Glutamatergic neuron (in vitro differentiated cells): ENCODE measurements around the gene KIF1A. TPM values are rescaled to one million over a fixed set of nuclear protein-coding genes. Genes with fewer than 3 reads are reported as not detected.

Experiments used
- DNase-seq: peaks from one replicate; pipeline ENCODE4 v3.0.0; 2022
- H3K27ac Mint-ChIP-seq: one replicate; pipeline ENCODE4 v1.8.0; 2020; ENCODE audit warnings: mild to moderate bottlenecking, mixed read lengths, inconsistent platforms; ENCODE audit not compliant: unreplicated experiment
- H3K27me3 Mint-ChIP-seq: one replicate; pipeline ENCODE4 v1.8.0; 2020; ENCODE audit warnings: mild to moderate bottlenecking, moderate library complexity, mixed read lengths, inconsistent platforms; ENCODE audit not compliant: unreplicated experiment
- H3K36me3 Mint-ChIP-seq: one replicate; pipeline ENCODE4 v1.8.0; 2020; ENCODE audit warnings: mild to moderate bottlenecking, mixed read lengths, inconsistent platforms; ENCODE audit not compliant: unreplicated experiment
- H3K4me1 Mint-ChIP-seq: one replicate; pipeline ENCODE4 v1.8.0; 2020; ENCODE audit warnings: mild to moderate bottlenecking, low read depth, mixed read lengths, inconsistent platforms; ENCODE audit not compliant: unreplicated experiment
- H3K4me3 Mint-ChIP-seq: one replicate; pipeline ENCODE4 v1.8.0; 2020; ENCODE audit warnings: mild to moderate bottlenecking, mixed read lengths, inconsistent platforms; ENCODE audit not compliant: unreplicated experiment
- H3K9me3 Mint-ChIP-seq: one replicate; pipeline ENCODE4 v1.8.0; 2020; ENCODE audit warnings: mild to moderate bottlenecking, moderate library complexity, mixed read lengths, inconsistent platforms; ENCODE audit not compliant: unreplicated experiment
- total RNA-seq: library from RNA; stranded (reverse); fragmentation: NEBNext Ultra II Directional; extraction: Animal tissue kit (Norgen Biotek cat#: 25700); gene quantifications from one replicate; pipeline ENCODE4 v1.2.1, GENCODE V29; 2021; ENCODE audit not compliant: unreplicated experiment
- TF ChIP-seq, protein P1 (sequence below): fragments of 200-600 bp; sonication (generic); IDR thresholded peaks from one replicate; pipeline ENCODE4 v1.5.0; 2021; ENCODE audit not compliant: partially characterized antibody, unreplicated experiment

The KIF1A gene
- total RNA-seq, 1 donor from 2014 or later: 439 TPM

- Mint-ChIP-seq H3K9me3 (peaks cover 13% of the 10 kb centered on the region), H3K27ac (no peak overlapping the region), H3K4me3 (no peak overlapping the region), H3K27me3 (no peaks in the 10 kb centered on the region), H3K36me3 (no peaks in the 10 kb centered on the region), H3K4me1 (peaks cover 4% of the 10 kb centered on the region)
- DNase-seq: no peak
- TF ChIP-seq, protein P1, sequence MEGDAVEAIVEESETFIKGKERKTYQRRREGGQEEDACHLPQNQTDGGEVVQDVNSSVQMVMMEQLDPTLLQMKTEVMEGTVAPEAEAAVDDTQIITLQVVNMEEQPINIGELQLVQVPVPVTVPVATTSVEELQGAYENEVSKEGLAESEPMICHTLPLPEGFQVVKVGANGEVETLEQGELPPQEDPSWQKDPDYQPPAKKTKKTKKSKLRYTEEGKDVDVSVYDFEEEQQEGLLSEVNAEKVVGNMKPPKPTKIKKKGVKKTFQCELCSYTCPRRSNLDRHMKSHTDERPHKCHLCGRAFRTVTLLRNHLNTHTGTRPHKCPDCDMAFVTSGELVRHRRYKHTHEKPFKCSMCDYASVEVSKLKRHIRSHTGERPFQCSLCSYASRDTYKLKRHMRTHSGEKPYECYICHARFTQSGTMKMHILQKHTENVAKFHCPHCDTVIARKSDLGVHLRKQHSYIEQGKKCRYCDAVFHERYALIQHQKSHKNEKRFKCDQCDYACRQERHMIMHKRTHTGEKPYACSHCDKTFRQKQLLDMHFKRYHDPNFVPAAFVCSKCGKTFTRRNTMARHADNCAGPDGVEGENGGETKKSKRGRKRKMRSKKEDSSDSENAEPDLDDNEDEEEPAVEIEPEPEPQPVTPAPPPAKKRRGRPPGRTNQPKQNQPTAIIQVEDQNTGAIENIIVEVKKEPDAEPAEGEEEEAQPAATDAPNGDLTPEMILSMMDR: no peak
Observed at GRCh38 chr2:240837621-240838020, 17.6 kb upstream of the KIF1A start.

- H3K4me3 Mint-ChIP-seq: no peak overlapping the region
- H3K27me3 Mint-ChIP-seq: no peaks in the 10 kb centered on the region
- peaks cover 11% of the 10 kb centered on the region for H3K9me3 Mint-ChIP-seq
- H3K4me1 Mint-ChIP-seq: peaks cover 5% of the 10 kb centered on the region
- H3K27ac Mint-ChIP-seq: no peak overlapping the region
- H3K36me3 Mint-ChIP-seq: no peaks in the 10 kb centered on the region
- no peak for DNase-seq
- TF ChIP-seq, protein P1: no peak
Observed at GRCh38 chr2:240836781-240837467, 16.9 kb upstream of the KIF1A start.

GRCh38 chr2:240835528-240835927 lies 15.5 kb upstream of the KIF1A start:
- H3K4me3 Mint-ChIP-seq: no peak overlapping the region
- no peaks in the 10 kb centered on the region for H3K36me3 Mint-ChIP-seq
- H3K4me1 Mint-ChIP-seq: peaks cover 6% of the 10 kb centered on the region
- peaks cover 11% of the 10 kb centered on the region for H3K9me3 Mint-ChIP-seq
- no peak for DNase-seq
- H3K27ac Mint-ChIP-seq: no peak overlapping the region
- H3K27me3 Mint-ChIP-seq: no peaks in the 10 kb centered on the region
- TF ChIP-seq, protein P1: no peak

GRCh38 chr2:240834377-240834975 lies 14.5 kb upstream of the KIF1A start:
- H3K4me1 Mint-ChIP-seq: peaks cover 2% of the 10 kb centered on the region
- H3K36me3 Mint-ChIP-seq: no peaks in the 10 kb centered on the region
- peaks cover 11% of the 10 kb centered on the region for H3K9me3 Mint-ChIP-seq
- TF ChIP-seq, protein P1: no peak
- no peak overlapping the region for H3K27ac Mint-ChIP-seq
- DNase-seq: no peak
- H3K4me3 Mint-ChIP-seq: no peak overlapping the region
- H3K27me3 Mint-ChIP-seq: peaks cover 2% of the 10 kb centered on the region

DNA sequence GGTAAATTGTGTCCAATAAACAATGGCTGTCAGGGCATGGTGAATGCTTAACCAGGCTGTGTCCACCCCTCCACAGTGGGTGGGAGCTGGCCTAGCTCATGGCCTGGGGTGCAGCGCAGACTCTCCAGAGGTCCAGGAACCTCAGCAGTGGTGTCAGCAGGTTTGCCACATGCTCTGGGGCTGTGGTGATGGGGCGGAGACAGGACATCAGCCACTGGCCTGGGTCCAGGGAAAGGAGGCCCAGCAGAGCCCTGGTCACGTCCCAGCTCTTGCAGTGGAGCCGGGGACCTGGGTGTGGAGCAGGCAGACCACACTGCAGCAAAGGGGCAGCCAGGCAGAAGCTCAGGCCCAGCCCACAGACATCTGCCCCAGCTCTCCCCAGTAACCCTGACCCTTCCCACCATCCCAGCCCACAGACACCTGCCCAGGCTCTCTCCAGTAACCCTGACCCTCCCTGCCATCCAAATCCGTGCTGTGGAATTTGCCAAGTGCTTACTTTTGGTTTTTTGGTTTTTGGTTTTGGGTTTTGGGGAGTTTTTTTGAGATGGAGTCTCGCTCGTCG lies 13.8 kb upstream of the KIF1A start:
- Mint-ChIP-seq H3K27me3 (peaks cover 2% of the 10 kb centered on the region), H3K4me3 (no peak overlapping the region), H3K4me1 (peaks cover 2% of the 10 kb centered on the region), H3K36me3 (no peaks in the 10 kb centered on the region), H3K9me3 (peaks cover 11% of the 10 kb centered on the region), H3K27ac (no peak overlapping the region)
- no peak for DNase-seq
- TF ChIP-seq, protein P1: no peak
